Astrocyte (in vitro differentiated cells and primary cell): ENCODE results near the gene ITSN1. TPM values are rescaled to one million over a fixed set of nuclear protein-coding genes. Genes with fewer than 3 reads are reported as not detected.
A peak's percentile ranks its signal among the peaks of the same experiment; 100 is the strongest.

Experiments
- DNase-seq: peaks from one replicate; pipeline ENCODE4 v3.0.0-alpha.2; 2010; ENCODE audit warnings: low read depth
- FAIRE-seq: peaks from 2 replicates; lab custom pipeline; 2011; peaks lifted over from hg19 to GRCh38; lab: Jason Lieb, UNC
- H2AFZ ChIP-seq: 2 replicates; pipeline ENCODE4 v1.6.0; 2012; ENCODE audit warnings: low read depth, low read length, inconsistent platforms
- H3K27ac ChIP-seq: 2 replicates; pipeline ENCODE4 v1.5.1; 2011; ENCODE audit warnings: low read depth, low read length, inconsistent platforms
- H3K27me3 ChIP-seq: 2 replicates; pipeline ENCODE4 v1.6.0; 2011; ENCODE audit warnings: low read length, inconsistent platforms; ENCODE audit not compliant: insufficient read depth
- H3K36me3 ChIP-seq: 2 replicates; pipeline ENCODE4 v1.5.1; 2011; ENCODE audit warnings: low read length, inconsistent platforms; ENCODE audit not compliant: insufficient read depth
- H3K4me1 ChIP-seq: 2 replicates; pipeline ENCODE4 v1.5.1; 2011; ENCODE audit warnings: low read length, inconsistent platforms; ENCODE audit not compliant: insufficient read depth
- H3K4me2 ChIP-seq: 2 replicates; pipeline ENCODE4 v1.6.0; 2012; ENCODE audit warnings: low read length, inconsistent platforms
- H3K4me3 ChIP-seq: 2 replicates; pipeline ENCODE4 v1.5.1; 2011; ENCODE audit warnings: low read depth, mild to moderate bottlenecking, low read length, inconsistent platforms; ENCODE audit not compliant: insufficient read depth
- H3K79me2 ChIP-seq: 2 replicates; pipeline ENCODE4 v1.6.0; 2012; ENCODE audit warnings: mild to moderate bottlenecking, low read length, inconsistent platforms; ENCODE audit not compliant: insufficient read depth
- H3K9ac ChIP-seq: 2 replicates; pipeline ENCODE4 v1.6.0; 2012; ENCODE audit warnings: mild to moderate bottlenecking, low read length, inconsistent platforms
- H3K9me3 ChIP-seq: 2 replicates; pipeline ENCODE4 v1.5.1; 2012; ENCODE audit warnings: low read depth, mild to moderate bottlenecking, low read length, inconsistent platforms; ENCODE audit not compliant: insufficient read depth
- H4K20me1 ChIP-seq: 2 replicates; pipeline ENCODE4 v1.6.0; 2012; ENCODE audit warnings: low read length, inconsistent platforms; ENCODE audit not compliant: insufficient read depth
- H3K27ac Mint-ChIP-seq: one replicate; pipeline ENCODE4 v1.8.0; 2021; ENCODE audit warnings: mild to moderate bottlenecking, mixed read lengths; ENCODE audit not compliant: unreplicated experiment
- H3K27me3 Mint-ChIP-seq: one replicate; pipeline ENCODE4 v1.8.0; 2021; ENCODE audit warnings: low read depth, mixed read lengths; ENCODE audit not compliant: unreplicated experiment
- H3K36me3 Mint-ChIP-seq: one replicate; pipeline ENCODE4 v1.8.0; 2021; ENCODE audit warnings: low read depth, mixed read lengths; ENCODE audit not compliant: unreplicated experiment
- H3K4me1 Mint-ChIP-seq: one replicate; pipeline ENCODE4 v1.8.0; 2021; ENCODE audit warnings: low read depth, mixed read lengths; ENCODE audit not compliant: unreplicated experiment
- H3K4me3 Mint-ChIP-seq: one replicate; pipeline ENCODE4 v1.8.0; 2021; ENCODE audit warnings: mild to moderate bottlenecking, moderate library complexity, mixed read lengths; ENCODE audit not compliant: unreplicated experiment
- H3K9me3 Mint-ChIP-seq: one replicate; pipeline ENCODE4 v1.8.0; 2021; ENCODE audit warnings: mild to moderate bottlenecking, mixed read lengths; ENCODE audit not compliant: unreplicated experiment
- EZH2 ChIP-seq: IDR thresholded peaks from 2 replicates; pipeline ENCODE4 v1.6.1; 2012; ENCODE audit warnings: mild to moderate bottlenecking, low read length, inconsistent platforms; ENCODE audit not compliant: insufficient read depth
- total RNA-seq: library from RNA; stranded (reverse); gene quantifications from 2 replicates; pipeline ENCODE4 v1.2.1, GENCODE V29; 2021
- TF ChIP-seq, protein P1 (sequence below): IDR thresholded peaks from 2 replicates; pipeline ENCODE4 v1.5.1; 2011; ENCODE audit warnings: low read depth, mild to moderate bottlenecking, inconsistent platforms, low read length, moderate library complexity; ENCODE audit not compliant: insufficient read depth

The ITSN1 gene
- total RNA-seq, 1 donor from 2014 or later = 77.3 TPM

- Mint-ChIP-seq H3K9me3 (no peaks in the 10 kb centered on the region), H3K27ac (no peak overlapping the region), H3K27me3 (no peaks in the 10 kb centered on the region), H3K4me3 (no peak overlapping the region), H3K36me3 (peaks cover 5% of the 10 kb centered on the region), H3K4me1 (peaks cover 3% of the 10 kb centered on the region)
- Histone ChIP-seq H3K9me3 (no peaks in the 10 kb centered on the region), H3K27me3 (no peaks in the 10 kb centered on the region), H3K4me2 (no peak overlapping the region), H3K4me3 (no peak overlapping the region), H4K20me1 (no peaks in the 10 kb centered on the region), H3K9ac (no peak overlapping the region), H3K36me3 (peaks cover 15% of the 10 kb centered on the region), H3K4me1 (peaks cover 7% of the 10 kb centered on the region), H2AFZ (no peak overlapping the region), H3K79me2 (no peaks in the 10 kb centered on the region), H3K27ac (no peak overlapping the region)
- FAIRE-seq (peak; percentile 84), DNase-seq (peak; percentile 51)
- no peak for TF ChIP-seq EZH2
- TF ChIP-seq, protein P1, sequence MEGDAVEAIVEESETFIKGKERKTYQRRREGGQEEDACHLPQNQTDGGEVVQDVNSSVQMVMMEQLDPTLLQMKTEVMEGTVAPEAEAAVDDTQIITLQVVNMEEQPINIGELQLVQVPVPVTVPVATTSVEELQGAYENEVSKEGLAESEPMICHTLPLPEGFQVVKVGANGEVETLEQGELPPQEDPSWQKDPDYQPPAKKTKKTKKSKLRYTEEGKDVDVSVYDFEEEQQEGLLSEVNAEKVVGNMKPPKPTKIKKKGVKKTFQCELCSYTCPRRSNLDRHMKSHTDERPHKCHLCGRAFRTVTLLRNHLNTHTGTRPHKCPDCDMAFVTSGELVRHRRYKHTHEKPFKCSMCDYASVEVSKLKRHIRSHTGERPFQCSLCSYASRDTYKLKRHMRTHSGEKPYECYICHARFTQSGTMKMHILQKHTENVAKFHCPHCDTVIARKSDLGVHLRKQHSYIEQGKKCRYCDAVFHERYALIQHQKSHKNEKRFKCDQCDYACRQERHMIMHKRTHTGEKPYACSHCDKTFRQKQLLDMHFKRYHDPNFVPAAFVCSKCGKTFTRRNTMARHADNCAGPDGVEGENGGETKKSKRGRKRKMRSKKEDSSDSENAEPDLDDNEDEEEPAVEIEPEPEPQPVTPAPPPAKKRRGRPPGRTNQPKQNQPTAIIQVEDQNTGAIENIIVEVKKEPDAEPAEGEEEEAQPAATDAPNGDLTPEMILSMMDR = no peak
Observed at GRCh38 chr21:33801424-33802405, 159.4 kb downstream of the ITSN1 start.

- TF ChIP-seq, protein P1 = no peak
- TF ChIP-seq EZH2 = no peak
- Histone ChIP-seq H4K20me1 (no peaks in the 10 kb centered on the region), H3K4me1 (peaks cover 7% of the 10 kb centered on the region), H3K9me3 (no peaks in the 10 kb centered on the region), H2AFZ (no peak overlapping the region), H3K79me2 (no peaks in the 10 kb centered on the region), H3K36me3 (peaks cover 15% of the 10 kb centered on the region), H3K4me3 (no peak overlapping the region), H3K4me2 (no peak overlapping the region), H3K27me3 (no peaks in the 10 kb centered on the region), H3K27ac (no peak overlapping the region), H3K9ac (no peak overlapping the region)
- H3K4me3 Mint-ChIP-seq = no peak overlapping the region
- FAIRE-seq = peak; percentile 29
- H3K9me3 Mint-ChIP-seq = no peaks in the 10 kb centered on the region
- H3K4me1 Mint-ChIP-seq = peaks cover 3% of the 10 kb centered on the region
- no peak overlapping the region for H3K27ac Mint-ChIP-seq
- peaks cover 5% of the 10 kb centered on the region for H3K36me3 Mint-ChIP-seq
- H3K27me3 Mint-ChIP-seq = no peaks in the 10 kb centered on the region
- DNase-seq = no peak
Observed at GRCh38 chr21:33802481-33802880, 160.2 kb downstream of the ITSN1 start.
